GM18517 (cell line): ENCODE results near the gene CCDC51.

ENCODE experiments used
- ATAC-seq: cut with Tn5 transposase; IDR thresholded peaks from one replicate; pipeline ENCODE4 v1.9.1; 2021; ENCODE audit warnings: mild to moderate bottlenecking, moderate library complexity; ENCODE audit not compliant: unreplicated experiment

Gene CCDC51

DNA sequence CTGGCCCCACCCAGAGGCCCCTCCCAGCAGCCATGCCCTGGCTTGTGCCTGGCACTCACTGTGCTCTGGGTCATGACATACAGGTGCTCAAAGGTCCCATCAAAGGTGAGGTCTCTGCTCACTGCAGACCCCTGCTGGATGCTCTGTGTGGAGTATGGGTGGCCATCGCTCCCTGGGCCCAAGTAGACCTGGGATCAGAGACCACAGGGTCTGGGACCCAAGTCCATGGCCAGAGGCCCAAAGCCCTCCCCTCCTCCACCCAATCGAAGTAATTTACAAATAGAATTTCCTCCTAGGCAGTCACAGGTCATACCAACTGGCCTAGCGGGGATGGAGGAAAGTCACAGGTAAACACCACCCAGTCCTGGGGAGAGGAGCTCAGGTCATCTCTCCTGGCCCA, 17.6 kb downstream of the CCDC51 start:
- ATAC-seq: no peak

- no peak for ATAC-seq
Measured at GRCh38 chr3:48420561-48420960, 19.4 kb downstream of the CCDC51 start.

DNA sequence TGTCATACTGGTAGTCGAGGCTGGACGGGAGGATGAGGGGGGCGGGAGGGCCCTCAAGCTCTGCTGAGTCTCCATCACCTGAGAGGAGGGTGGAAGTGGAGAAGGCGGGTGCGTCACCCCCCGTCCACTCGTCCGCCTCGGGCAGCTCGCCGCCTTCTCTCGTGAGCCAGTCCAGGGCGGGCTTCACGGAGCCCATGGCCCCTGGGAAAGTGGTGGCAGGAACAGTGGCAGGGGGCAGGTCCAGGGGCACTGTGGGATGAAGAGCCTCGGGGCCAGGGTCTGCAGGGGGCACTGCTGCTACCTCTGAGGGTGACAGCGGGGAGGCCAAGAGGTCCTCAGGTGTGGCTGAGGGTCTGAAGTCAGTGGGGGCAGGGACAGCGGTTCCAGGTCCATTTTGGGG, 20.3 kb downstream of the CCDC51 start:
- ATAC-seq: no peak

- no peak for ATAC-seq
Measured at GRCh38 chr3:48419149-48419548, 20.8 kb downstream of the CCDC51 start.

GRCh38 chr3:48418651-48419050, 21.3 kb downstream of the CCDC51 start:
- ATAC-seq: no peak

DNA sequence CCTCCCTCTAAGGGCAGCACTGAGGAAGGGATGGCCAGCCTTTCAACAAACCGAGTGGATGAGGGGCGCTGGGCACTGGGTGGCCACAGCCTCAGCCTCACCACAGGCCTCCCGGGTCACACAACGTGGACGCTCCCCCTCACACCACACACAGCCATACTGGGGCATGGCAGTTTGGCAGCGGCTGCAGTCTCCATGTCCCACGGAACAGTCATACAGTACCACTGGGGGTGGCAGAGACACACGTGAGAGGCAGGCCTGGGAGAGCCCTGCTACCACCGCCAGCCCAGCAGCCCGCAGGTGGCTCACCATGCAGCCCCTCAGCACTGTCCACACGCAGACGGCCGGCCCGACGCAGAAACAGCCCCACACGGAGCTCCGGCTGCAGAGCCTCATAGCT, 21.8 kb downstream of the CCDC51 start:
- no peak for ATAC-seq

DNA sequence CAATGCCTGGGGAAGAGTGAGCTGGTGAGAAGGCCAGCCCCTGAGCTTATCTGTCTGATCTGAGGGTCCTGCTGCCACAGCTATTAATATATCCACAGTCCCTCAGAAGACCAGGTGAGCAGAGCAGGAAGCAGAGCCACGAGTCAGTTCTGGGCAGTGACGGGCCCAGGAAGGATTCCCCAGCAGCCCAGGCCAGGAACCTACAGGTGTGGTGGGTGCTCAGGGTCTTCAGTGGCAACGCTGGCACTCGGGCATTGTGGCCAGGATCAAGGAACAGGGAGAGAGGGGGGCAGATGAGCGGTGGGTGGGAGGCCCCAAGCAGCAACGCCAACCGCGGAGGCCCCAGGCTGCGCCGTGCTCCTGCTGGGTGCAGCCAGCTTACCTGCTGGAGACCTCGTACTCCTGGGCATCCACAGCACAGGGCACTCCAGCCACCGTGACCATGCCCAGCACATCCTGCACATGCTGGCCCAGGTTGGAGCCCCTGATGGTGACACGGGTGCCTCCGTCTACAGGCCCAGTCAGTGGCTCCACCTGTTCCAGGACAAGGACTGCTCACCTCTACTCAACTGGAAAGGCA, 22.3 kb downstream of the CCDC51 start:
- ATAC-seq: no peak

DNA sequence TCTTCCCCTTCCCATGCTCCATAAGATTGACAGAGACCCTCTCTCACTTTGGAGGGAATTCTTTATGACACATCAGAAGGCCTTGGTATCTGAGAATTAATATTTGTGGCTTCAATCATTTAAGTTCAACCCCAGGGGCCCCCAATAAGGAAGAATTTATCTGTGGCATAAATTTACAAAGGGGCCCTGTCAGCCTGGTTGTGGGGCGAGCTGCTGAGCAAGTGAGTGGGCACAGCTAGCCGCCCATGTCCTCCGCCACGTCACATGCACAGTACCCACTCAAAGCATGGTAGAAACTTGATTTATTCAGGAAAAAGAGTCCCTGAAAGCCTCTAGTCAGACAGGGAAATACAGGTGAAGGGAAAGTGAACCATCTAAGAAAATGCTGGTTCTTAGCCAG, 23.4 kb downstream of the CCDC51 start:
- ATAC-seq: no peak

DNA sequence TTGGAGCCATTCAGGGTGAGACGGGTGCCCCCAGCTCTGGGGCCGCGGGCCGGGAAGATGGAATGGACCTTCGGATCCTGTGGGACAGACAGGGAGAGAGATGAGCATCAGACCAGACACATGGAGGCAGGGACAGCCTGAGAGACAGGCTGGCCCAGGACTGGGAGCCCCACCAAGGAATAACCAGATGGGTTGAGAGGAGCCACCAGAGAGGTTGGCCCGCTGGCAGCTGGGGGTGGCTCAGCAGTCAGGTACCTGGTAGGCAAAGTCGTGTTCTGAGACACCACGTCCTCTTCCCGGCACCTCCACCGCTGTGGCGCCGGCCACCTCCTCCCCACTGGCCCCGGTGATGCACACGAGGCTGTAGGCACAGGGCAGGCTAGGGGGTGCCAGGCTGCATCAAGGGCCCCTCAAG, 23.8 kb downstream of the CCDC51 start:
- no peak for ATAC-seq

- ATAC-seq: no peak
Measured at GRCh38 chr3:48415251-48415953, 24.5 kb downstream of the CCDC51 start.

- no peak for ATAC-seq
Measured at GRCh38 chr3:48414376-48415250, 25.3 kb downstream of the CCDC51 start.

DNA sequence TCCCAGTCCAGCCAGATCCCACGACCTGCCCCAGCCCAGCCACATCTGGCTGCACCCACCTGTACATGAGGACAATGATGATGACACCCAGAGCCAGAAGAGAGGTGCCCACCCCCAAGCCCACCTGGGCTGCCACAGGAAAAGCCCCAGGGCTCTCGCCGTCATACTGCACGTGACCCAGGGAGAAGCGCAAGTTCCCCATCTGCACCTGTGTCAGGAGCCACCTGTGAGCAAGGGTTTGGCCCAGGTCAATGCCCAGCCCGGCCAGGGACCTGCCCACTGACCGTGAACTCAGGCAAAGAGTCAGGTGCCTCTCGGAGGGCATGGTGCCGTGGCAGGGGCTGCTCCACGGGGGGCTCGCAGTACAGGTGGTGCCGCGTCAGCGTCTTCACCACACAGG, 26.3 kb downstream of the CCDC51 start:
- no peak for ATAC-seq

DNA sequence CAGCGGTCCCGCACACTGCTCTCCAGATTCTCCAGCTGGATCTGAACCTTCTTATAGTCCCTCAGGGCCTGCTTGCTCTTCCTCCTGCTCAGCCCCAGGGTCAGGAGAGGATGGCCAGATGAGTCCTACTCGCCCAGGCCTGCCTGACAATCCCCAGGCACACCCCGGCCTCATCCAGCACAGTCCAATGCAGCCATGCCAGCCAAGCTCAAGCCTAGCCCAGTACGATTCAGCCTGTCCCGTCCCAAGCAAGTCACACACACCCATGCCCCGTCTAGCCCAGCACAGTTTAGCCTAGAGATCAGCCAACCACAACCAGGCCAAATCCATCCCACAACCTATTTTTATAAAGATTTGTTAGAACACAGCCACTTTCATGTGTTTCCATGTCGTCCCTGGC, 26.8 kb downstream of the CCDC51 start:
- no peak for ATAC-seq

DNA sequence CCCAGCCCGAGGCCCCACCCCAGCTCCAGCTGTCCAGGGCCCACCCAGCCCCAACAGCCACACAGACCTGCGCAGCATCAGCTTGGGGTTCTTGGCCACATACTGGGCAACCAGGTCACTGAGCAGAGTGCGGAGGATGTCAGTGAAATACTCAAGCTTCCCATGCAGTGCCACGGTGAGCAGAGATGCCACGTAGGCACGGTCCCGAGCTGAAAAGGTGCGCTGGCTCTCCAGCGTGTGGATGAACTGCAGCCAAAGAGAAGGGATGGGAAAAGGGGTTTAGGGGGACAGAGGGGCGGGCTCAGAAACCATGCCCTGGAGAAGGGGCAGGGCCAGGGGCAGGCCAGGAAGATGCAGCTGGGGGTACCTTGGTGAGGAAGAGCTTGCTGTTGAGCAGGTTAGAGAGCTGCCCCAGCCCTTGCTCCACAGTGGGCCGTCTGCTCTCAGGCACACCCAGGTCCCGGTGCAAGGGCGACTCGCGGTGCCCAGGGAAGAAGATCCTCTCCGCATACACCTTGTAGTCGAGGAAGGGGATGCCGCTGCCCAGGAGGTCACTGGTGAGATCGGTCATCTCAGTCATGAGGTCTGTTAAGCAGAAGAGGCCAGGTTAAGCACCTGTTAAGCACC, 27.4 kb downstream of the CCDC51 start:
- ATAC-seq: no peak

DNA sequence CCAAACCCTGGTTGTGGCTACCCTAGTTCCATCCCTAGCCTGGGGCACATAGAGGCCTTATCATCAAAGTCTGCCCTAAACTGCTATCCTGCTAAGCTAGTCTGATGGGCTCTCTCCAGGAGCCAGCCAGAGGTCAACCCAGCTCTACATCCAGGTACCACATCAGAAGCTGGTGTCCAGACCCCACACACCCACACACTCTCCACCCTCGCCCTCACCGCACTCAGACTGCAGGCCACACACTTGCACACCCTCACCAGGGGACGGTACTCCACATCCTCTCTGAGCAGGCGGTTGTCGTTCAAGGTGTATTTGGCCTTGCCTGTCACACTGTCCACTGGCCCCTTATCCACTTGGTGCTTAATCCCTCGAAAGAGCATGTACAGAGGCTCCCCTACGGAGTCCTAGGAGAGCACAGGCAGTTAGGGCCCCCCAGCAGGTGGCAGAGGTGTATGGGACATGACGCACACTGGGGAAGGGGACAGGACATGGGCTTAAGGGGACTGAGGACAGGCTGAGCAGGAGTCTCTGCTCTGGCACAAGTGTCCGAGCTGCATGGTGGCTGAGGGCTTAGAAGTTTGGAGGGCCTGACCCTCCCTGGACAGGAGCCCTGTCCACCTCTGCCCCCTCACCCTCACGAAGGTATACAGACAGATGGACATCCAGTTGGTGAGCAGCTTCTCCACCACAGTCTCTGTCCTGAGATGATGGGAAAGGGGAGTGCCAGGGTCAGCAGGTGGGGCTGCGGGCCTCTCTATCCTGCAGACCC, 28.1 kb downstream of the CCDC51 start:
- no peak for ATAC-seq

GRCh38 chr3:48411041-48411588, 28.8 kb downstream of the CCDC51 start:
- ATAC-seq: no peak

DNA sequence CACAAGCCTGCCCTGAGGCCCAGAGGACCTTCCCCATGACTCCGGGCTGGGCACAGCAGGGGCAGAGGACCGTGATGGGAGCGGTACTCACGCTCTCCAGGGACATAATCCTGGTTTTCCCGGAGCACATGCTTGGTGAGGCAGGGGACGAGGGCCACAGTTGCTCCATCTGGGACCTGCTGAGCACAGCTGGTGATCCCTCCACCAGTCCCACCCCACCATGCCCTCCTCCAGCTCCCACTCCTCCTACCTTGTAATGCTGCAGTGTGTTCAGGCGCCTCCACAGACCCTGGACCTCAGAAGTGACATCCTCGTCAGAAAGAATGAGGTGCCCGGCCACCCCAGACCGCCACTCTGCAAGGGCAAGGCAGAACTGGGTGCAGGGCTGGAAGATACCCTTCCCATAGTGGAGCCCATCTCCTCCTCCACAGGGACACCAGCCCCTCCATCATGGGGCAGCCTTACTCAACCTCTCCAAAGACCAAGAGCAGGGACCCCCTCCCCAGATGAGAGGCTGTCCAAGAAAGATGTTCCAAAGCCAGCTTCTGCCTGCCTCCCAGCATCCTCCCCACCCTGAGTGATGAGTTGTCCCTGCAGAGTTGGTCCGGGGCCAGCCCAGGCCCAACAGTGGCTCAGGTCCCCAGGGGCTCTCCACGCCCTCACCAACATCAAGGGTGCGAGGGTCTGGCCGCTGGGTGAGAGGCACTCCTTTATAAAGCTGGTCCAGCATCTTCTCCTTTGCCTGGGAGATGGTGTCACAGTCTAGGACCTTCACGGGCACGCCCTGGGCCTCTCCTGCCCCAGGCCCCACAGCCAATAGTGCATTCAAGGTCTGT, 29.5 kb downstream of the CCDC51 start:
- ATAC-seq: no peak

GRCh38 chr3:48409291-48410201, 30.4 kb downstream of the CCDC51 start:
- ATAC-seq: no peak
